ENCODE results near the gene PRDM12.
A peak's percentile ranks its signal among the peaks of the same experiment; 100 is the strongest.

Gene PRDM12

GRCh38 chr9:130668196-130668595 is 3.8 kb downstream of the PRDM12 start:
- H3K27me3 ChIP-seq (ENCODE audit: low read depth, low read length) = peaks cover 48% of the 10 kb centered on the region
- no peak overlapping the region for H3K27ac ChIP-seq (ENCODE audit: low read length)
- H3K36me3 ChIP-seq (ENCODE audit: control insufficient read depth in 1 of 2, insufficient read depth in 2 of 2, low read length in 2 of 2) = no peaks in the 10 kb centered on the region
- H3K4me1 ChIP-seq (ENCODE audit: control insufficient read depth in 1 of 2, insufficient read depth in 2 of 2, low read length in 2 of 2) = peaks cover 0 to 36% of the 10 kb centered on the region in 2 donors
- no peak overlapping the region for H3K4me3 ChIP-seq (ENCODE audit: low read depth in 1 of 2, low read length in 2 of 2)
- no peaks in the 10 kb centered on the region for H3K9me3 ChIP-seq (ENCODE audit: control insufficient read depth in 1 of 2, low read length in 2 of 2)

DNA sequence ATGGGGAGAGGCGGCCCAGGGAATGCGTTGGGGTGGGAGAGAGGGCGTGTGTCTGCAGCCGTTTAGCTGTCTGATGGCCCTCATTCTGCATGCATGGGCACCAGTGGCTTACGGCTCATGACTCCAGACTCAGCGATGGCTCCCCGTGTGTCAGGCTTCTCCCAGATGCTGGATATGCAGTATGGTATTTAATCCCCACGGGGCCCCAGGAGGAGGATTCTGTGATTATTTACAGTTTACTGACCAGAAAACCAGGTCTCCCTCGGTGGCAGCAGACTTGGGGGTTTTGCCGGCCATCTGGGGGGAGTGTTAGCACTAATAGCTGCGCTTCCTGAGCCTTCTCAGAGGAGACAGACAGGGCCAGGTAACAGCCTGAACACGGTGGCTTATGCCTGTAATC is 4.3 kb downstream of the PRDM12 start:
- H3K36me3 ChIP-seq (ENCODE audit: control insufficient read depth in 1 of 2, insufficient read depth in 2 of 2, low read length in 2 of 2) = no peaks in the 10 kb centered on the region
- peaks cover 45% of the 10 kb centered on the region for H3K27me3 ChIP-seq (ENCODE audit: low read depth, low read length)
- H3K4me3 ChIP-seq (ENCODE audit: low read depth in 1 of 2, low read length in 2 of 2) = no peak overlapping the region

GRCh38 chr9:130669965-130670364 is 5.6 kb downstream of the PRDM12 start:
- no peaks in the 10 kb centered on the region for H3K9me3 ChIP-seq (ENCODE audit: control insufficient read depth in 1 of 2, low read length in 2 of 2)
- peaks cover 32% of the 10 kb centered on the region for H3K27me3 ChIP-seq (ENCODE audit: low read depth, low read length)
- no peak overlapping the region for H3K27ac ChIP-seq (ENCODE audit: low read length)
- no peak overlapping the region for H3K4me3 ChIP-seq (ENCODE audit: low read depth in 1 of 2, low read length in 2 of 2)
- peaks cover 0 to 18% of the 10 kb centered on the region in 2 donors for H3K4me1 ChIP-seq (ENCODE audit: control insufficient read depth in 1 of 2, insufficient read depth in 2 of 2, low read length in 2 of 2)
- no peaks in the 10 kb centered on the region for H3K36me3 ChIP-seq (ENCODE audit: control insufficient read depth in 1 of 2, insufficient read depth in 2 of 2, low read length in 2 of 2)

More for the DNA sequence above, 4.3 kb downstream of the PRDM12 start:
- no peaks in the 10 kb centered on the region for H3K9me3 ChIP-seq (ENCODE audit: control insufficient read depth in 1 of 2, low read length in 2 of 2)
- peaks cover 0 to 31% of the 10 kb centered on the region in 2 donors for H3K4me1 ChIP-seq (ENCODE audit: control insufficient read depth in 1 of 2, insufficient read depth in 2 of 2, low read length in 2 of 2)
- no peak overlapping the region for H3K27ac ChIP-seq (ENCODE audit: low read length)

DNA sequence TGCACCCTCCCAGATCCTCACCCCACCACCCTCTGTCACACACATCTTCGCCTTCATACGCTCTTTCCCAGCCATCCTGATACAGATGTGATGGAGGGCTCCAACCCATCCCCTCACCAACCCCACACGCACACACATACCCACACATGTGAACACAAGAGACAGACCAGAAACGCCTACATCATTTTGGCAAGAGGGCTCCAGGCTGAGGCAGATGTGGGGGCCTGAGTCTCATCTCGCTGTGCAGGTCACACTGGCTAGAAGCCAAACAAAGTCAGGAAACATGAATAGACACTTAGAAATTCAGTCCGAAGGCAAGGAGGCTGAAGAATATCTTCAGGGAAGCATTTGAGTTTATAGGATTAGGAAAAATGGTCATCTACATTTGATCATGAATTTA is 6.2 kb downstream of the PRDM12 start:
- Histone ChIP-seq H3K36me3 (ENCODE audit: control insufficient read depth in 1 of 2, insufficient read depth in 2 of 2, low read length in 2 of 2) (no peaks in the 10 kb centered on the region), H3K9me3 (ENCODE audit: control insufficient read depth in 1 of 2, low read length in 2 of 2) (no peaks in the 10 kb centered on the region), H3K4me1 (ENCODE audit: control insufficient read depth in 1 of 2, insufficient read depth in 2 of 2, low read length in 2 of 2) (peaks cover 0 to 13% of the 10 kb centered on the region in 2 donors), H3K27ac (ENCODE audit: low read length) (no peak overlapping the region), H3K27me3 (ENCODE audit: low read depth, low read length) (peaks cover 28% of the 10 kb centered on the region), H3K4me3 (ENCODE audit: low read depth in 1 of 2, low read length in 2 of 2) (no peak overlapping the region)

DNA sequence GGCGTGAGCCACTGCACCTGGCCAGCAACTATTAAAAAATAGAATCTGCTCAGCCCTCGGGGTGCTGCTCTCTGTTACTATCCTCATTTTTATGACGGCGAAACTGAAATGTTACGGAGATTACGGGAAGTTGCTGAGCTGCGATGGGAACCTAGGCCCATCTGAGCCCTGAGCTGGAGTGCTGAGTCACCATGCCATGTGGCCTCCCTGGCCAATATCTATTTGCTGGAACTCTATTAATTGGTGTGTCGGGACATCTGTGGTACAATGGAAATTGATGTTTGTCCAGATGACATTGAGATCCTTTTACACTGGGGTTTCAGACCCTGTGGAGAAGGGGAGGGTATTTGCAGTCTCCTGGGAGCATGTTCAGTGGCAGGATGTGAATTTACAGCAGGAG is 8.1 kb downstream of the PRDM12 start:
- Histone ChIP-seq H3K4me3 (ENCODE audit: low read depth in 1 of 2, low read length in 2 of 2) (no peak overlapping the region), H3K27me3 (ENCODE audit: low read depth, low read length) (peaks cover 12% of the 10 kb centered on the region), H3K9me3 (ENCODE audit: control insufficient read depth in 1 of 2, low read length in 2 of 2) (no peaks in the 10 kb centered on the region), H3K4me1 (ENCODE audit: control insufficient read depth in 1 of 2, insufficient read depth in 2 of 2, low read length in 2 of 2) (no peaks in the 10 kb centered on the region), H3K36me3 (ENCODE audit: control insufficient read depth in 1 of 2, insufficient read depth in 2 of 2, low read length in 2 of 2) (no peaks in the 10 kb centered on the region), H3K27ac (ENCODE audit: low read length) (no peak overlapping the region)

- no peaks in the 10 kb centered on the region for H3K36me3 ChIP-seq (ENCODE audit: control insufficient read depth in 1 of 2, insufficient read depth in 2 of 2, low read length in 2 of 2)
- H3K4me3 ChIP-seq (ENCODE audit: low read depth in 1 of 2, low read length in 2 of 2) = no peak overlapping the region
- H3K27ac ChIP-seq (ENCODE audit: low read length) = no peak overlapping the region
- H3K27me3 ChIP-seq (ENCODE audit: low read depth, low read length) = peaks cover 6% of the 10 kb centered on the region
- H3K4me1 ChIP-seq (ENCODE audit: control insufficient read depth in 1 of 2, insufficient read depth in 2 of 2, low read length in 2 of 2) = no peaks in the 10 kb centered on the region
- H3K9me3 ChIP-seq (ENCODE audit: control insufficient read depth in 1 of 2, low read length in 2 of 2) = no peaks in the 10 kb centered on the region
These were observed 8.7 kb downstream of the PRDM12 start for GRCh38 chr9:130672933-130673615.

GRCh38 chr9:130675396-130675795 is 11.0 kb downstream of the PRDM12 start:
- Histone ChIP-seq H3K27ac (ENCODE audit: low read length) (no peak overlapping the region), H3K4me1 (ENCODE audit: control insufficient read depth in 1 of 2, insufficient read depth in 2 of 2, low read length in 2 of 2) (no peaks in the 10 kb centered on the region), H3K27me3 (ENCODE audit: low read depth, low read length) (no peaks in the 10 kb centered on the region), H3K4me3 (ENCODE audit: low read depth in 1 of 2, low read length in 2 of 2) (no peak overlapping the region), H3K36me3 (ENCODE audit: control insufficient read depth in 1 of 2, insufficient read depth in 2 of 2, low read length in 2 of 2) (no peaks in the 10 kb centered on the region), H3K9me3 (ENCODE audit: control insufficient read depth in 1 of 2, low read length in 2 of 2) (no peaks in the 10 kb centered on the region)

GRCh38 chr9:130677252-130677651 is 12.9 kb downstream of the PRDM12 start:
- no peak overlapping the region for H3K4me3 ChIP-seq (ENCODE audit: low read depth in 1 of 2, low read length in 2 of 2)
- H3K36me3 ChIP-seq (ENCODE audit: control insufficient read depth in 1 of 2, insufficient read depth in 2 of 2, low read length in 2 of 2) = no peaks in the 10 kb centered on the region
- no peak overlapping the region for H3K27ac ChIP-seq (ENCODE audit: low read length)
- no peaks in the 10 kb centered on the region for H3K9me3 ChIP-seq (ENCODE audit: control insufficient read depth in 1 of 2, low read length in 2 of 2)
- peaks cover 2 to 6% of the 10 kb centered on the region in 2 donors for H3K4me1 ChIP-seq (ENCODE audit: control insufficient read depth in 1 of 2, insufficient read depth in 2 of 2, low read length in 2 of 2)
- no peaks in the 10 kb centered on the region for H3K27me3 ChIP-seq (ENCODE audit: low read depth, low read length)

DNA sequence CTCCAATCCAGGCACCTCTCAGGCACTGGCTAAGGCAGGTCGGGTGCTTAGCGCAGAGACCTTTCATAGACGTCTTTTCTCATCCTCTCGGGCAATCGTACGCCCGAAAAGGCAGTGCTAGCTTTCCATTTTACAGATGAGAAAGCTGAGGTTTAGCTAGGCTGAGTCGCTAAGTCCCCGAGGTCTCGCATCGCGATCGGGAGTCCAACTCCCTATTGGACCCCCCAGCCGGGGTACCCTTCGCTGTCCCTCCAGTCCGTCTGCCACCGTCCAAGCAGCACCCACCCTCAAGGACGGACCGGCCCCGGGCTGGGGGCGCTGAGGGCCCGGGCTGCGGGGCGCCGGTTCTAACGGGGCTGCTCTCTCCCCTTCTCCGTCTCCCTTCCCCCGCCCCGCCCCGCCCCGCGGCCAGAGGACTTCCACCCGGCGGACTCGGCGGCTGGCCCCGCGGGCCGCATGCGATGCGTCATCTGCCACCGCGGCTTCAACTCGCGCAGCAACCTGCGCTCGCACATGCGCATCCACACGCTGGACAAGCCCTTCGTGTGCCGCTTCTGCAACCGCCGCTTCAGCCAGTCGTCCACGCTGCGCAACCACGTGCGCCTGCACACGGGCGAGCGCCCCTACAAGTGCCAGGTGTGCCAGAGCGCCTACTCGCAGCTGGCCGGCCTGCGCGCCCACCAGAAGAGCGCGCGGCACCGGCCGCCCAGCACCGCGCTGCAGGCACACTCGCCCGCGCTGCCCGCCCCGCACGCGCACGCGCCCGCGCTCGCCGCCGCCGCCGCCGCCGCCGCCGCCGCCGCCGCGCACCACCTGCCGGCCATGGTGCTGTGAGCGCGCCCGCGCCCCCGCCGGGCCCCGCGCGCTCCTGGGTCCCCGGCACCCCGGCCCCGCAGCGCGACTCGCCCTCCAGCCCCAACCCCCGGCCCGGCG is 16.7 kb downstream of the PRDM12 start:
- peaks cover 4 to 9% of the 10 kb centered on the region in 2 donors for H3K4me1 ChIP-seq (ENCODE audit: control insufficient read depth in 1 of 2, insufficient read depth in 2 of 2, low read length in 2 of 2)
- peaks cover 0 to 5% of the 10 kb centered on the region in 2 donors for H3K9me3 ChIP-seq (ENCODE audit: control insufficient read depth in 1 of 2, low read length in 2 of 2)
- no peaks in the 10 kb centered on the region for H3K36me3 ChIP-seq (ENCODE audit: control insufficient read depth in 1 of 2, insufficient read depth in 2 of 2, low read length in 2 of 2)
- no peaks in the 10 kb centered on the region for H3K27me3 ChIP-seq (ENCODE audit: low read depth, low read length)
- H3K4me3 ChIP-seq (ENCODE audit: low read depth in 1 of 2, low read length in 2 of 2) = peak overlapping the region in 1 of 2 donors; percentile 75
- H3K27ac ChIP-seq (ENCODE audit: low read length) = no peak overlapping the region

DNA sequence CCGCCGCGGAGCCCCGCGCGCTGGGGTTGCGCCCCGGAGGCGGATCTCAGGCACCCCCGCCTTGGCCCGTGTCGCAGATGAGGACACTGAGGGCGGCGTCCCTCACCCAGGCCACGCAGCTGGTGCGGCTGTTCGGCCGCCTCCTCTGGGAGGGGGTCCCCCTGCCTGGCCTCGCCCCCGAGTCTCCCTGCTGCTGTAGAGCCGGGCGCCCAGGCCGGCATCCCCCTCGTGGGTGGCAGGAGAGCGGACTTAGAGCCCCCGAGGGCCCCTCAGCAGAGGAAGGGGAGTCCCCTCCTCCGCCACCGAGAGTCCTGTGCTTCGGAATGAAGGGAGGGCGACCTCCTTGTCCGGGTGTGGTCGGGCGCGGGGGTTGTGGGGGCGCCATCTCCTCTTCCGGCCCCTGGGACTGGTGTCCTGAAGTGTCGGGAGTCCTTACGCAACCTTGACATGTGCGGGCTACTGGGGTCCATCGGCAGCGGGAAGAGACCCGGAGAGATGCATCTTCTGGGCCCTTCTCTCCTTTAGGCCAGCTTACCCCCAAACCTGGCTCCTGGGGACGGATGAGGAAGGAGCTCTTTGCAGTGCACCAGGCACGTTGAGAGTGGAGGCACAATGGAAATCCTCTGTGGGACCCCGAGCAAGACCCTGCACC is 17.5 kb downstream of the PRDM12 start:
- Histone ChIP-seq H3K27ac (ENCODE audit: low read length) (no peak overlapping the region), H3K27me3 (ENCODE audit: low read depth, low read length) (no peaks in the 10 kb centered on the region), H3K4me3 (ENCODE audit: low read depth in 1 of 2, low read length in 2 of 2) (peak overlapping the region; percentile 55 to 75)

More for the DNA sequence above, 17.5 kb downstream of the PRDM12 start:
- Histone ChIP-seq H3K9me3 (ENCODE audit: control insufficient read depth in 1 of 2, low read length in 2 of 2) (peaks cover 0 to 5% of the 10 kb centered on the region in 2 donors), H3K36me3 (ENCODE audit: control insufficient read depth in 1 of 2, insufficient read depth in 2 of 2, low read length in 2 of 2) (no peaks in the 10 kb centered on the region), H3K4me1 (ENCODE audit: control insufficient read depth in 1 of 2, insufficient read depth in 2 of 2, low read length in 2 of 2) (peaks cover 4 to 9% of the 10 kb centered on the region in 2 donors)
